GM19372 (cell line): ENCODE measurements around the gene TNIK.
"Not testable (repeated sequence)": the region's sequence is repeated elsewhere in the genome, so short reads cannot be mapped to it uniquely, and the experiment has no call there.

Source experiments
- ATAC-seq: cut with Tn5 transposase; IDR thresholded peaks from one replicate; pipeline ENCODE4 v1.9.1; 2021; ENCODE audit warnings: mild to moderate bottlenecking, low read depth, moderate library complexity; ENCODE audit not compliant: unreplicated experiment

TNIK gene

GRCh38 chr3:171372694-171373093 is 87.5 kb downstream of the TNIK start:
- no peak for ATAC-seq

GRCh38 chr3:171371354-171371753 is 88.9 kb downstream of the TNIK start:
- no peak for ATAC-seq

GRCh38 chr3:171369156-171369555 is 91.0 kb downstream of the TNIK start:
- ATAC-seq: no peak

- not testable (repeated sequence) for ATAC-seq
These were observed 93.5 kb downstream of the TNIK start for GRCh38 chr3:171366738-171367137.

DNA sequence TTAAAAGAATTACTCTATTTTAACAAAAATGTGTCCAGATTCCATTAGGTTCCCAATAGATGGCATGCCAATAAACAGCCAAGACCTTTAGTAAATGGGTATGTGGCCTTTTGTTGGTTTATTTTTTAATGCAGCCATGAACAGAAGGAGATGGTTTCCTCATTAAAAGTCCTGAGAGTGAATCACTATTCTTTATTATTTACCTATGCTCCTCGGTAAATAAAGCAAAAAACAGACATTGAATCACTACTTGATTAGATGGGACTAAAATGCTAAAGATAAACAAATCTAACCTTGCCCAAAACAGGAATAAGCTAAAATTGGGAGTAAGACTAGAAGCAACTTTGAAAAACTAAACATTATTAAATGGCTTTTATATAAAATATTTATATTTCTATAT is 94.2 kb downstream of the TNIK start:
- no peak for ATAC-seq

DNA sequence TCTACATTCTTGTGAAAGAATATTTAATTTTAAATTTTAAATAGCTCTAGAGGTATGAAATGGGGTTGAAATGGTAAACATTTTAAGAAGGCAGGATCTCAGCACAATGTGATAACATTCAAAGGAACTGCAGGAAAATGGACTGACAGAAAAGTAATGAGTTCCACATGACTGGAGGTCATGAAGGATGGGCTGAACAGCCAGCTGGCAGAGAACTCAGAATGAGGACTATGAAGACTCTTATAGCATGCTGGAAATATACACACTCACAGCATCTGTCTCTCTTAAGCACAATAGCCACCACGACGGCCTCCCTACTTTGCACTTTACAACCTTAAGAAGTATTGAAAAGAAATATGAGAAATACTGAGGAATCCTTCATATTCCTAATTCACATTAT is 94.7 kb downstream of the TNIK start:
- ATAC-seq: no peak

- no peak for ATAC-seq
These were observed 95.7 kb downstream of the TNIK start for GRCh38 chr3:171364500-171364899.

DNA sequence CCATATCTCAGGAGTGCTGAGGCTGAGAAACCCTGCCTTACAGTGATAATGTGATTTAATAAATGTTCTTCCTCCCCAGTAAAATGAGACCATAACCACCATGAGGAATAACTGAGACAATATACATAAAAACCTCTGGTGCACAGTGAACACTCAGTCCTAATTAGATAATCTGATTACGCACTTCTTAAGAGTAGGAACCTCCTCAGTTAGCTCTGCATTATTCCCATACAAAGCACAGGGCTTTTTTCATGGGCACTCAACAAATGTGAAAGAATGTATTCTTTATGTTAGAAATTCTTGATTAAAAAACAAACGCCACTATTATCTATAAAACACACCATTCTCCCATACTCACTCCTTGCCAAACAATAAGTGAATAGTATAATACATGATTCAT is 97.0 kb downstream of the TNIK start:
- no peak for ATAC-seq

DNA sequence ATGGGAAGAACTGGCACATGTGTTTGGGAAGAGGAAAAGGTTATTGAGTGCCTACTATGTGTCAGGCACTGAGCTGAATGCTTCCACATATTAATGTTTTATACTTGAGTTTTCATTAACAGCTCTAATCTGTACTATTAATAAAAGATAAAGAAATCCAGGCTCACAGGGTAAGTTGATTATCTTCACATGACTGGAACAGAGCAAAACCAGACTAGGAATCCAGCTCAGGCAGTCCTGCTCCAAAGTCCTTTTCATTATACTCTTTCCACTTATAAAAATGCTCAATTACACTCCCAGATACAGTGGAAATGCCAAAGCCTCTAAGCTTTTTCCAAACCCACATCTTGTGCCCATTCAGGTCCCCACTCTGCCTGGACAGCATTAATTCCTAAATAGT is 97.6 kb downstream of the TNIK start:
- ATAC-seq: no peak

DNA sequence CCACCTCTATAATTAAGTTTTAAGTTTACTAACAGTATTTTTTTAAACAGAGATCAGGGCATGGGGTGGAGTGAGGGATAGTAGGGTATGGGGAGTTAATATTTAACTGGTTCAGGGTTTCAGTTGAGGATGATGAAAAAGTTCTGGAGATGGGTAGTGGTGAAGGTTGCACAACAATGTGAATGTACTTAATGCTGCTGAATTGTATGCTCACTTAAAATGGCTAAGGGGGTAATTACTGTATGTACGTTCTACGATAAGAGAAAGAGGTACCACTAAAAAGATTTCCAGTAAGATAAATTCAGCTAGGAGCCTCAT is 101.4 kb downstream of the TNIK start:
- no peak for ATAC-seq

GRCh38 chr3:171358181-171358880 is 101.9 kb downstream of the TNIK start:
- ATAC-seq: no peak

- ATAC-seq: no peak
These were observed 102.5 kb downstream of the TNIK start for GRCh38 chr3:171357721-171358120.

GRCh38 chr3:171356251-171356650 is 104.0 kb downstream of the TNIK start:
- ATAC-seq: no peak

GRCh38 chr3:171354706-171355582 is 105.3 kb downstream of the TNIK start:
- ATAC-seq: no peak

DNA sequence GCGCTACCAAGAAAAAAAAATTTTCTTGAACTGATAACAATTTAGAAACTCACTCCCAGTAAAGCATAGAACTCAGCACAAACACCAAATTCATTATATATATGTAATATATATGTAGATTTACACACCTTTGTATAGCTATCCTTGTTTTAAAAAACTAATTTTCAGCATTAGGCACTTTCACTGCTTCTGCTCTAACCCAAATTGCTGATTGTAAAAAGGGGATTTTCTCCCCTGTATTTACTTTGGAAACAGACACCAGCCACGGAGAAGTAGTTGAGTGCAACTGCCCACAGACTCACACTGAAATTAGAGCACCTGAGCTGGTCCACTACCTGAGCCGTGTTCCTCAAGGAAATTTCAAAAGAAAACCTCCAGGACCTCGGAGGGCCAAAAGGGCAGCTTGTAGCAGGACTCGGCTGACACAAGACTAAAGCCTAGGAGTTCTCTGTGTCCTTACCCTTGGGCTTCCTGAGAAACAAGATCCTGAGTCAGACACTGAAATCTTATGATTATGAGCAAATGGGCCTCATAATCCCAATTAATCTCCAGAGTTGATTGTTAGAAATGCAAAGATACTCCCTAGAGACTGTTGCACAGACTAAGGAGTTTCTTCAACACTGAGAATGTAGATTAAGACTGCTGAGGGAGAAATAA is 106.0 kb downstream of the TNIK start:
- no peak for ATAC-seq

GRCh38 chr3:171353423-171353822 is 106.8 kb downstream of the TNIK start:
- no peak for ATAC-seq

- no peak for ATAC-seq
These were observed 107.7 kb downstream of the TNIK start for GRCh38 chr3:171352387-171352935.

GRCh38 chr3:171351676-171352075 is 108.5 kb downstream of the TNIK start:
- no peak for ATAC-seq

DNA sequence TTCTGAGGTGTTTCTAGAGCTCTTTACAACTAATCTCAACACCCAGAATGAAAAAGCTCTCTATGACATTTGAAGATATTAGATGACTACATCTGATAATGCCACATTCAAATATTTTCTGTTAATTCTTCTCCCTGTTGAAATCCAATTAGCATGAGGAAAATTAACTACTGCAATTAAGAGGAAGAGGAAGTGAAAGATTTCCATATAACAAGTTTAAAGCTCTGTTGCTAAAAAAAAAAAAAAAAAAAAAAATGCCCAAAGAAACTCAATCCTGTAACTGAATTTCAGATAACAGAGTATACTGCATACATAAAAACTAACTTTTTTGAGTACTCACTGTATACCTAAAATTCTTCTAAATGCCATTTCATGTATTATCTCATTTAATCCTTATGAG is 109.8 kb downstream of the TNIK start:
- no peak for ATAC-seq

DNA sequence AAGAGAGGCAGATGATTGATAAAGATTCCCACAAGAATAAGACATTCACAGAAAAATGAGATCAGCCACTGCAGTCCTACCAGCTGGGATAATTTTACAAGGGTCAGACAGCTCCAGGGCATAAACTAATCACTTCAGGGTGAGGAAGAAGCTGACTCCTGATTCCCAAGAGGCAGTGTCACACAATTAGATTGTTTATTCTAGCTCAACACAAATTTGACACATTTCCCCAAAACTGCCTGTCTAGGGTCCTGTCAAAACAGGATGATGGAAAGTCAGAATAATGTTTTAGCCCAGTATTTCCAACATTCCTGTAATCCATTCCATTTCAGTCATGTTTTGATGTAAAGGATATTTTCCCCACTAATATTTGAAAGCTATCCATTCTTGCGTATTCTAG is 110.8 kb downstream of the TNIK start:
- no peak for ATAC-seq

DNA sequence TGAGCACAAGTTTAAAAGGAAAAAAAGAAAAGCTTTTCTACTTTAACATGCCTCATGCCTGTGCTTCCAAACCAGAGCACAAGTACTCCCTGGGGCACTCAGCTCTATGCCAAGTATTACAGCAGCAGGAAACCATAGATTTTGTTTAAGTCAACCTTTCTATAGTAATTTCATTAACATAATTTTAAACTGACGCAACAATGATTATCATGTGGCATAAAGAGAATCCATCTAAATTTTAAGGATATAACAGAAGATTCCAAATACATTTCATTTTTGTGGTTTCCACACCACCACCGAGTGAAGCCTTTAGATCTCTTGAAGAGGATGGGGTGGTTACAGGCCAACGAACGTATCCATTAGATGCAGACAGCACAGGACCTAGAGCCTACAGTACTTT is 112.1 kb downstream of the TNIK start:
- no peak for ATAC-seq
